ENCODE measurements around the gene ACTA1.

- TF ChIP-seq POLR2A (IDR thresholded peaks at IDR 0.05; ENCODE audit: low read length) (no peak), GATA1 (IDR thresholded peaks at IDR 0.05; ENCODE audit: low read depth, low read length) (no peak)
Observed at GRCh38 chr1:229457436-229457835, 23.5 kb upstream of the ACTA1 start.

Data from erythroblast (primary cell).